ENCODE results near the gene TNFAIP3. TPM values are rescaled to one million over a fixed set of nuclear protein-coding genes. Genes with fewer than 3 reads are reported as not detected.

TNFAIP3 gene
- total RNA-seq, 4 donors from 2014 or later, result 21.6 to 48.4 (median 32.8) TPM

DNA sequence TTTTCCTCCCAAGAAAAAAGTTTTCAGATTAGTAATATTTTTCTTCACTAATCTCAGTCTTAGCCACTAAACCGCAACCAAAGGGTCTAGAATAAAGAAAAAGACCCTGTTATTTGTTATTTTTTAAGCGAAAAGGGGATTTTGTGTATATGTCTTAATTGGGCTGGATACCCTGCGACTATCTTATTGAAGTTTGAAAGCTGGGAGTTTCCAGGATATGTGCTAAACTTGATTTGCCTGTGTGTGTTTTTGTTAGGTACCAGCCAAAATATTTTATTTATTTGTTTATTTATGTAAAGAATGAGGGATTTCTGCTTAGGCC is 52.4 kb downstream of the TNFAIP3 start:
- H3K9me3 ChIP-seq, result no peaks in the 10 kb centered on the region
- H3K27ac ChIP-seq, result no peak overlapping the region
- H3K27me3 ChIP-seq, result no peaks in the 10 kb centered on the region
- H3K4me1 ChIP-seq, result no peaks in the 10 kb centered on the region
- no peak for DNase-seq (ENCODE audit: low spot score in 2 of 2)
- H3K4me3 ChIP-seq, result no peak overlapping the region
- WGBS, 2 donors, result 86% methylated on average over 3 of the region's 3 CpGs
- TF ChIP-seq POLR2A (IDR thresholded peaks at IDR 0.05), result no peak
- TF ChIP-seq, protein P1, sequence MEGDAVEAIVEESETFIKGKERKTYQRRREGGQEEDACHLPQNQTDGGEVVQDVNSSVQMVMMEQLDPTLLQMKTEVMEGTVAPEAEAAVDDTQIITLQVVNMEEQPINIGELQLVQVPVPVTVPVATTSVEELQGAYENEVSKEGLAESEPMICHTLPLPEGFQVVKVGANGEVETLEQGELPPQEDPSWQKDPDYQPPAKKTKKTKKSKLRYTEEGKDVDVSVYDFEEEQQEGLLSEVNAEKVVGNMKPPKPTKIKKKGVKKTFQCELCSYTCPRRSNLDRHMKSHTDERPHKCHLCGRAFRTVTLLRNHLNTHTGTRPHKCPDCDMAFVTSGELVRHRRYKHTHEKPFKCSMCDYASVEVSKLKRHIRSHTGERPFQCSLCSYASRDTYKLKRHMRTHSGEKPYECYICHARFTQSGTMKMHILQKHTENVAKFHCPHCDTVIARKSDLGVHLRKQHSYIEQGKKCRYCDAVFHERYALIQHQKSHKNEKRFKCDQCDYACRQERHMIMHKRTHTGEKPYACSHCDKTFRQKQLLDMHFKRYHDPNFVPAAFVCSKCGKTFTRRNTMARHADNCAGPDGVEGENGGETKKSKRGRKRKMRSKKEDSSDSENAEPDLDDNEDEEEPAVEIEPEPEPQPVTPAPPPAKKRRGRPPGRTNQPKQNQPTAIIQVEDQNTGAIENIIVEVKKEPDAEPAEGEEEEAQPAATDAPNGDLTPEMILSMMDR (IDR thresholded peaks at IDR 0.05), result no peak
- no peak for TF ChIP-seq EP300 (IDR thresholded peaks at IDR 0.05)
- no peaks in the 10 kb centered on the region for H3K36me3 ChIP-seq

DNA sequence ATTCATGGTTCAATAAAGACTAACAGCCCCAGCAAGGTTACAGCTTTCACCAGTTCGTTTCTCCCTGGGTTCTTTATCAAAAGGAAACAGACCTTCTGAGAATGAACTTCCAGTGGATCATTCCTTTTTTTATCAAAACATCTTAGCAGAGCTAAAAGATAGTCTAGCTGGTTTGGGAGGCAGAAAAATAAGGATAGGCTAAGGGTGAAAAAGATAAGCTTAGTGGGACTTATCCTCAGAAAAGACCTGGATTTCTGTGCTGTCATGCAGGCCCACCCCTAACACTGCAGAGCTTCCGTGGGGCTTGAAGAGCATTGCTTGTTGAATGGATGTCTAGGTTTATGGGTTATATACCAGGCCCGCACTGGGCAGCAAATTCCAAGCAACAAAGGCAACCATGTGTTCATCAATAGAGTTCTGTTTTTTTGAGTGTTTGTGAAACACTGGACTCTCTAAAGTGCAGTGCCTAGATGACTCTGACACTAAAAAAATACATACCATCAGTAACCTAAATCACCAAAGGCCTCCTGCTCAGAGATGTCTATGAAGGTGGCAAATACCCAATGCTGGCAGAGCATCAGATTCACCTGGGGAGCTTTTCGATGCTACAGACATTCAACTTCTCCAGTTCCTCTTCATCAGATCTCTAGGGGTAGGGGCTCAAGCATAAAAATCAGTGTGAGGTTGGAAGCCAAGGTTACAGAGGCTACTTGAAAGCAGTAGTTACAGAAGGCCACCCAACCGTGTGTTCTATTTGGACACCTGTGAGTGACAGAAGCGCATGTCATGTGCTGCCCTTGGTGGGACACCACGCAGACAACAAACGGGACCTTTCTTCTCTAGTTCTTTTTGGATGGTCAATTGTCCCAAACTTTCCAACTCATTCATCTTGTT is 53.0 kb downstream of the TNFAIP3 start:
- H3K4me3 ChIP-seq, result no peak overlapping the region

DNA sequence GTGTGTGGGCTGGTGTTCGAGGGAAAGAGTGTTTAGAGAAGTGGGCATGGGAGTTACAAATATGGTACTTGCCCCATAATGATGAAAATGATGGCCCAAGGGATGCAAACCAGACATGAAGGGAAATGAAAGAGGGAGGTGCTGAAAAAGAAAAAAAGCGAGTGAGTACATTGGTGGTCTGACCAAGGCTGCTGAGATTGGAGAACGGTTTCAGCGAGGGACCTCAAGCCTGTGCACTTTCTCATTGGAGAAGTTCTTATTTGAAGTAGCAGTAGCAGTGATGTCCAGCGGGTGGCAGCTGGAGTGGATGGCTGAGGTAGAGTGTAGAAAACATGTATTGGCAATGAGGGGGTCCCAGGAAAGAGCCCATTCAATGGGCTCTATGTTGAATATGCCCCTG is 54.8 kb downstream of the TNFAIP3 start:
- 89 to 93% methylated on average over 5 of the region's 5 CpGs for WGBS, 2 donors

More for the DNA sequence above, 53.0 kb downstream of the TNFAIP3 start:
- Histone ChIP-seq H3K4me1 (no peaks in the 10 kb centered on the region), H3K27ac (no peak overlapping the region), H3K9me3 (no peaks in the 10 kb centered on the region), H3K36me3 (no peaks in the 10 kb centered on the region), H3K27me3 (no peaks in the 10 kb centered on the region)
- DNase-seq (ENCODE audit: low spot score in 2 of 2), result no peak
- WGBS, 2 donors, result 78 to 81% methylated on average over 8 of the region's 8 CpGs
- TF ChIP-seq, protein P1 (IDR thresholded peaks at IDR 0.05), result no peak
- TF ChIP-seq POLR2A (IDR thresholded peaks at IDR 0.05), result no peak
- TF ChIP-seq EP300 (IDR thresholded peaks at IDR 0.05), result no peak

DNA sequence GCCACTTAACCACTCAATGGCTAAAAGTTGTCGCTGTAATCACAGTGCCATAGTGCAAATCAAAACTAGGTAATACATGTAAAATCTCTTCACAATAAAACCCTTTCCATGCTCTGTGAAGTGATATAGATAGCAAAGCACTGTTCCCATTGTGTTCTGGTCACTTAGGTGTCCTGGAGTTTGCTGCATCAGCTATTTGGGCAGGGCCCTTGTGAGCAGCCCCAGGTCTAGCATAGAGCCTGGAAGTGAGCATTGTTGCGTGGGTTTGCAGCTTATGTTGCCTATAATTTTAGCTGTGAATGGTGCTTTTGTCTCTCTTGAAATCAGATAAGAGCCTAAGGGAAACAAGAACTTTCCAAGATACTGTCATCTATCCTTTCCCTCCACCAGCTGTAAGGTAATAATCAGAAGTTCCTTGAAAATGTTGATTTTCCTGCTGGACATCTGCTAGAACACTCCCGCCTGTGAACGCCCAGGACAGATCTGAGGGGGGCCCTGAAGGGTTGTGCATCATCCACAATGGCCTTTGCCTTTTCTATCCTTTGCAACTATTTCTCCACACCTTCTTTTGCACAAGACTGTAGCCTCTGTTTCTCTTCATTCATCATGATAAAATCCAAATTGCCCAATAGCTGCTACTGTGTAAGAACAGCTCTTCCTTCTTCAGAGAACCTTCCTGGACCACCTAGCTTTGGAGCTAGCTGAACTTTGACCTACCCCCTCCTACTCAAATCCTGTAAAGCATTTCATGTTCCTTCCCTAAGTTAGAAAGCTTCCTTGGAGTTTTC is 57.0 kb downstream of the TNFAIP3 start:
- no peak for DNase-seq (ENCODE audit: low spot score in 2 of 2)
- Histone ChIP-seq H3K27me3 (no peaks in the 10 kb centered on the region), H3K36me3 (no peaks in the 10 kb centered on the region), H3K9me3 (no peaks in the 10 kb centered on the region), H3K4me1 (peaks cover 0 to 32% (median 10%) of the 10 kb centered on the region in 4 donors), H3K27ac (no peak overlapping the region), H3K4me3 (no peak overlapping the region)
- TF ChIP-seq EP300 (IDR thresholded peaks at IDR 0.05) (peak in 1 of 2 donors; percentile 36), POLR2A (IDR thresholded peaks at IDR 0.05) (no peak)
- TF ChIP-seq, protein P1 (IDR thresholded peaks at IDR 0.05), result no peak
- 78 to 82% methylated on average over 4 of the region's 4 CpGs for WGBS, 2 donors

More for the DNA sequence above, 54.8 kb downstream of the TNFAIP3 start:
- no peak for TF ChIP-seq EP300 (IDR thresholded peaks at IDR 0.05)
- TF ChIP-seq, protein P1 (IDR thresholded peaks at IDR 0.05), result peak in 1 of 5 experiments; percentile 11
- Histone ChIP-seq H3K4me3 (no peak overlapping the region), H3K9me3 (no peaks in the 10 kb centered on the region), H3K27ac (no peak overlapping the region), H3K36me3 (no peaks in the 10 kb centered on the region), H3K4me1 (peaks cover 0 to 13% (median 0%) of the 10 kb centered on the region in 4 donors), H3K27me3 (no peaks in the 10 kb centered on the region)
- DNase-seq (ENCODE audit: low spot score in 2 of 2), result no peak

Measured in tibial nerve (tissue), 4 donors.